ENCODE data around the gene MIOX. TPM values are rescaled to one million over a fixed set of nuclear protein-coding genes. Genes with fewer than 3 reads are reported as not detected.

The MIOX gene
- total RNA-seq, 1 experiment from 2014 or later: 0.39 TPM

GRCh38 chr22:50489363-50490243, 2.9 kb downstream of the MIOX start (continued):
- TF ChIP-seq, protein P1, sequence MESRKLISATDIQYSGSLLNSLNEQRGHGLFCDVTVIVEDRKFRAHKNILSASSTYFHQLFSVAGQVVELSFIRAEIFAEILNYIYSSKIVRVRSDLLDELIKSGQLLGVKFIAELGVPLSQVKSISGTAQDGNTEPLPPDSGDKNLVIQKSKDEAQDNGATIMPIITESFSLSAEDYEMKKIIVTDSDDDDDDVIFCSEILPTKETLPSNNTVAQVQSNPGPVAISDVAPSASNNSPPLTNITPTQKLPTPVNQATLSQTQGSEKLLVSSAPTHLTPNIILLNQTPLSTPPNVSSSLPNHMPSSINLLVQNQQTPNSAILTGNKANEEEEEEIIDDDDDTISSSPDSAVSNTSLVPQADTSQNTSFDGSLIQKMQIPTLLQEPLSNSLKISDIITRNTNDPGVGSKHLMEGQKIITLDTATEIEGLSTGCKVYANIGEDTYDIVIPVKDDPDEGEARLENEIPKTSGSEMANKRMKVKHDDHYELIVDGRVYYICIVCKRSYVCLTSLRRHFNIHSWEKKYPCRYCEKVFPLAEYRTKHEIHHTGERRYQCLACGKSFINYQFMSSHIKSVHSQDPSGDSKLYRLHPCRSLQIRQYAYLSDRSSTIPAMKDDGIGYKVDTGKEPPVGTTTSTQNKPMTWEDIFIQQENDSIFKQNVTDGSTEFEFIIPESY (IDR thresholded peaks at IDR 0.05; ENCODE audit: extremely low read depth, insufficient replicate concordance, low read length): no peak
- no peak for TF ChIP-seq SIN3A (IDR thresholded peaks at IDR 0.05; ENCODE audit: low read depth)
- TF ChIP-seq EGR1 (IDR thresholded peaks at IDR 0.05; ENCODE audit: low read depth): no peak

DNA sequence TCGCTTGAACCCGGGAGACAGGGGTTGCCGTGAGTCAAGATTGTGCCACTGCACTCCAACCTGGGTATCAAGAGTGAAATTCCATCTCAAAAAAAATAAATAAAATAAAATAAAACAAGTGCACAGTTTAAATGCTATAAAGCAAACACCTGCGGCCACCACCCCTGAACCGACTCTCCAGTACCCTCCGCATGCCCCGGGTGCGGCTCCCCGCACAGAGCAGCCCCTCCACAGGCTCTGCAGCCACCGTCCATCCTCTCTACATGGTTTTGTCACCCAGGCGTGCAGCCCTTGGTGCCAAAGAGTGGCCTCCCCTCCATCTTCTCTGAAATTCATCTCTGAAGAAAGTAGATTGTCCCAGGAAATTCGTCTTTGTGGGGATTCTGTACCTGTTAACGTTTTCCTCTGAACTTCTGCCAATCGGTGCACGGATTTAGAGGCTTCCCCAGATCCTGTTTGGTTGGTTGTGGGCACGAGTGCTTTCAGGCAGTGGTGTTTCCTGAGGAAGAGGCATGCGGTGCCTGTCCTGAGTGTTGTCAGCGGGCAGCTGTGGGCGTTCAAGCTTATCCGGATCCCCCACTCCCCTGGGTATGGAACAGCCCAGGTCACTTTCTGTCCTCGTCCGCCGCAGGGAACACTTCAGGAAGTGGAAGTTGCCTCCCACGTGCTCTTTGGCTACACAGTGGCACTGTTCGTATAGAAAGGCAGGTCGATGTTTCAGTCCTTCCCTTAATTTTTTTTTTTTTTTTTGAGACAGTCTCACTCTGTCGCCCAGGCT, 4.1 kb downstream of the MIOX start:
- Histone ChIP-seq H2AFZ (ENCODE audit: low read depth, low read length, poor library complexity, severe bottlenecking) (no peak overlapping the region), H3K9me3 (ENCODE audit: control insufficient read depth in 1 of 2, insufficient read depth in 1 of 2, low read depth in 1 of 2, low read length in 2 of 2) (no peaks in the 10 kb centered on the region), H3K4me1 (ENCODE audit: control insufficient read depth in 1 of 2, insufficient read depth in 2 of 2, low read length in 2 of 2) (peaks cover 0 to under 1% of the 10 kb centered on the region in 2 experiments; a peak in 1 of 4 replicates), H3K4me2 (ENCODE audit: low read length) (no peak overlapping the region), H3K79me2 (ENCODE audit: insufficient read depth, low read length) (no peaks in the 10 kb centered on the region), H3K27me3 (ENCODE audit: insufficient read depth, low read length) (no peaks in the 10 kb centered on the region), H3K4me3 (replicated peaks in 1 of 2; ENCODE audit: low read depth in 1 of 2, low read length in 2 of 2) (no peak overlapping the region), H3K9ac (ENCODE audit: low read length) (no peak overlapping the region), H3K9me2 (ENCODE audit: insufficient read depth) (no peaks in the 10 kb centered on the region), H3K36me3 (ENCODE audit: control insufficient read depth in 1 of 2, insufficient read depth in 2 of 2, low read length in 2 of 2) (no peaks in the 10 kb centered on the region), H3K27ac (ENCODE audit: low read depth, low read length) (no peak overlapping the region), H4K20me1 (ENCODE audit: insufficient read depth) (no peaks in the 10 kb centered on the region)
- ChIA-PET RAD21 (ENCODE audit: low non-redundant PET in 1 of 2, low total read pairs in 2 of 2, uncharacterized antibody in 2 of 2, unreplicated experiment in 2 of 2) (interaction anchor here in 1 of 2 experiments (0.6 kb wide), 1 partner anchor 60 kb away, joined by 3 read pairs; no protein-coding TSS in a partner anchor), CTCF (no interaction called here), POLR2A (no interaction called here)
- ATAC-seq: no peak
- no TSS peak for BruUV-seq (replicated peaks)
- intact Hi-C loops (cut with micrococcal nuclease): no loop called here
- TF ChIP-seq ATF3 (IDR thresholded peaks at IDR 0.05) (no peak), ZNF274 (IDR thresholded peaks at IDR 0.05; ENCODE audit: low read depth, low read length) (no peak), TCF7L2 (IDR thresholded peaks at IDR 0.05; ENCODE audit: borderline replicate concordance, extremely low read depth, insufficient read depth, insufficient read length) (no peak), POLR2AphosphoS5 (IDR thresholded peaks at IDR 0.05; ENCODE audit: low read depth, low read length) (no peak)
- DNase-seq (ENCODE audit: low read depth, low spot score): no peak
